Upper lobe of left lung (tissue), 6 donors: ENCODE measurements around the gene HEXA. TPM values are rescaled to one million over a fixed set of nuclear protein-coding genes. Genes with fewer than 3 reads are reported as not detected.

ENCODE experiments used
- ATAC-seq, 2 donors: fragments of 200-7000 bp; cut with Tn5 transposase; one replicate each; pipeline ENCODE4 v1.9.1; 2022; ENCODE audit warnings: mild to moderate bottlenecking in 2 of 2, moderate library complexity in 2 of 2; ENCODE audit not compliant: low FRiP score in 2 of 2
- DNase-seq, 2 donors: peaks; one replicate each; pipeline ENCODE4 v3.0.0-alpha.2; 2019 to 2020
- H3K27ac ChIP-seq, 4 donors: fragments of 200-600 bp; sonication (generic); one replicate each; pipeline ENCODE4 v1.5.1; 2016 to 2019
- H3K27me3 ChIP-seq, 4 donors: fragments of 200-600 bp; sonication (generic); one replicate each; pipeline ENCODE4 v1.5.1; 2017 to 2019
- H3K36me3 ChIP-seq, 4 donors: fragments of 200-600 bp; sonication (generic); one replicate each; pipeline ENCODE4 v1.5.1; 2016 to 2019
- H3K4me1 ChIP-seq, 4 donors: fragments of 200-600 bp; sonication (generic); one replicate each; pipeline ENCODE4 v1.5.1; 2018 to 2019
- H3K4me3 ChIP-seq, 4 donors: fragments of 200-600 bp; sonication (generic); one replicate each; pipeline ENCODE4 v1.5.1; 2017 to 2019; ENCODE audit warnings: mild to moderate bottlenecking in 2 of 4, moderate library complexity in 1 of 4
- H3K9me3 ChIP-seq, 4 donors: fragments of 200-600 bp; sonication (generic); one replicate each; pipeline ENCODE4 v1.5.1; 2018 to 2019
- CTCF ChIP-seq, 6 experiments: fragments of 450-650 bp in 4 of 6; fragments of 200-600 bp in 2 of 6; sonication (generic) in 2 of 6; IDR thresholded peaks; one replicate each; pipeline ENCODE4 v1.5.1; 2016 to 2019; ENCODE audit warnings: antibody characterized with exemption in 6 of 6
- EP300 ChIP-seq, 4 donors: sonication (generic); formaldehyde crosslinking; IDR thresholded peaks; one replicate each; pipeline ENCODE4 v1.5.1; 2017; ENCODE audit warnings: antibody characterized with exemption in 4 of 4, control low read depth in 2 of 4
- POLR2A ChIP-seq, 4 donors: fragments of 450-650 bp; IDR thresholded peaks; one replicate each; pipeline ENCODE4 v1.5.1; 2016 to 2017; ENCODE audit warnings: antibody characterized with exemption in 4 of 4, mild to moderate bottlenecking in 2 of 4
- POLR2AphosphoS5 ChIP-seq, 2 donors: sonication (generic); formaldehyde crosslinking; IDR thresholded peaks; one replicate each; pipeline ENCODE4 v1.5.1; 2017; ENCODE audit warnings: antibody characterized with exemption in 2 of 2
- WGBS, 2 donors: methylation state at CpG; one replicate each; pipeline ENCODE4 v1.1.5; 2017 to 2018; 5-methylcytosine and 5-hydroxymethylcytosine counted together
- total RNA-seq, 6 donors: library from RNA; depleted of rRNA in 4 of 6; stranded (reverse); fragments of >200 nt in 4 of 6; gene quantifications; one replicate each; pipeline versions ENCODE4 v1.1.0 to v1.2.1, GENCODE V29; 2016 to 2021
- donor health status: DM: no; HTN: no; CAD: no; lungs with moderate emphysema.
- donor health status: DM: no; HTN: yes; CAD: no; lungs with severe emphysema.

The HEXA gene
- total RNA-seq, 6 donors from 2014 or later: 80.5 to 256 (median 149) TPM

GRCh38 chr15:72377331-72377730 is 1.5 kb upstream of the HEXA start:
- Histone ChIP-seq H3K4me1 (peaks cover 29 to 43% (median 35%) of the 10 kb centered on the region in 4 donors), H3K36me3 (no peaks in the 10 kb centered on the region), H3K9me3 (no peaks in the 10 kb centered on the region), H3K27ac (peak overlapping the region; percentile 93 to 96 (median 94)), H3K4me3 (no peak overlapping the region), H3K27me3 (no peaks in the 10 kb centered on the region)
- WGBS, 2 donors: 81 to 83% methylated on average over 1 of the region's 1 CpG
- ATAC-seq (no peak), DNase-seq (no peak)
- TF ChIP-seq POLR2A (IDR thresholded peaks at IDR 0.05) (no peak), EP300 (IDR thresholded peaks at IDR 0.05) (no peak), POLR2AphosphoS5 (IDR thresholded peaks at IDR 0.05) (no peak), CTCF (IDR thresholded peaks at IDR 0.05) (no peak)

DNA sequence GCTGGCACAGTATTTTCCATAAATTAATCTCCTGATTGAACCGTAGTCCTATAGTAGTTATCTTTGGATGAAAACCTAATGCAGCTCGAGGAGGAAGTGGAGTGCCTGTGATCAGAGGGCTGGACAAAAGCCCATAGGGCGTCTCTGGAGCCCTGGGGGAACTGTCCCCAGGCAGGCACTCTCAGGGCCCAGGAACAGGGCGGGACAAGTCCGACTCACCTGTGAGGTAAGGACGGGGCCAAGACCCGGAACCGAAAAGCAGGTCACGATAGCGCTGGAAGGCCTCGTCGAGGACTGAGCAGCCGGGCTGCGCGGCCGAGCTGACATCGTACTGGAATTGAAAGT is 341 bp downstream of the HEXA start:
- peak overlapping the region; percentile 73 to 81 (median 75) for H3K4me3 ChIP-seq
- H3K9me3 ChIP-seq: no peaks in the 10 kb centered on the region
- peaks cover 32 to 60% (median 37%) of the 10 kb centered on the region in 4 donors for H3K4me1 ChIP-seq
- DNase-seq (peak in 1 of 2 donors; percentile 87), ATAC-seq (peak; percentile 80 to 92)
- WGBS, 2 donors: 0 to 1% methylated on average over 12 to 17 of the region's 17 CpGs
- H3K27me3 ChIP-seq: no peaks in the 10 kb centered on the region
- no peaks in the 10 kb centered on the region for H3K36me3 ChIP-seq
- TF ChIP-seq CTCF (IDR thresholded peaks at IDR 0.05) (no peak), POLR2A (IDR thresholded peaks at IDR 0.05) (no peak), POLR2AphosphoS5 (IDR thresholded peaks at IDR 0.05) (no peak), EP300 (IDR thresholded peaks at IDR 0.05) (no peak)
- peak overlapping the region; percentile 93 to 96 (median 94) for H3K27ac ChIP-seq

GRCh38 chr15:72372361-72372760 is 3.5 kb downstream of the HEXA start:
- no peak overlapping the region for H3K4me3 ChIP-seq
- peaks cover 0 to 8% (median 0%) of the 10 kb centered on the region in 4 donors for H3K36me3 ChIP-seq
- H3K9me3 ChIP-seq: no peaks in the 10 kb centered on the region
- DNase-seq (no peak), ATAC-seq (no peak)
- H3K27ac ChIP-seq: peak overlapping the region in 2 of 4 donors; percentile 17 to 63
- H3K27me3 ChIP-seq: no peaks in the 10 kb centered on the region
- TF ChIP-seq POLR2A (IDR thresholded peaks at IDR 0.05): no peak
- TF ChIP-seq CTCF (IDR thresholded peaks at IDR 0.05): no peak
- no peak for TF ChIP-seq EP300 (IDR thresholded peaks at IDR 0.05)
- TF ChIP-seq POLR2AphosphoS5 (IDR thresholded peaks at IDR 0.05): no peak
- H3K4me1 ChIP-seq: peaks cover 50 to 89% (median 57%) of the 10 kb centered on the region in 4 donors

DNA sequence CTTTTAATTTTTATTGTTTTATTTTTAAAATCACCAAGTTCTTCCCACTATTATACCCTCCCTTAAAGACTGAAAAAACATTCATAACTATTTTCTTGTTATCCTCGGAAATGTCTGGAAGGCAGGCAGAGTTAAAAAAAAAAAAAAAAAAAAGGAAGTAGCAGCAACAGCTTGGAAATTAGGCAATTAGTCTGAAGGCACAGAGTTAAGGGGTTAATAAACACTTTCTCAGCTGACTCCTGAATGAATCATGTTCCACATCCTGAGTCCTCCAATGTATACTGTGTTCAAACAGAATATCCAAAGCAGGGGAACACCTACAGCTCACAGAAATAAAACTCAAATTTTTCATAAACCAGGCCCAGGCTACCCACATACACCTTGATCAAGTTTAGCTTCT is 5.8 kb downstream of the HEXA start:
- H3K27me3 ChIP-seq: no peaks in the 10 kb centered on the region
- TF ChIP-seq EP300 (IDR thresholded peaks at IDR 0.05) (peak in 1 of 4 donors; percentile 5), CTCF (IDR thresholded peaks at IDR 0.05) (no peak)
- WGBS, 2 donors: 57 to 74% methylated on average over 1 of the region's 1 CpG
- no peaks in the 10 kb centered on the region for H3K9me3 ChIP-seq
- peaks cover 47 to 88% (median 53%) of the 10 kb centered on the region in 4 donors for H3K4me1 ChIP-seq
- no peak overlapping the region for H3K4me3 ChIP-seq
- DNase-seq (no peak), ATAC-seq (peak in 1 of 2 donors; percentile 67)
- H3K36me3 ChIP-seq: peaks cover 0 to 8% (median 0%) of the 10 kb centered on the region in 4 donors
- H3K27ac ChIP-seq: peak overlapping the region in 2 of 4 donors; percentile 8 to 74

GRCh38 chr15:72368899-72369298 is 6.9 kb downstream of the HEXA start:
- peaks cover 36 to 77% (median 43%) of the 10 kb centered on the region in 4 donors for H3K4me1 ChIP-seq
- DNase-seq (peak in 1 of 2 donors; percentile 75), ATAC-seq (peak; percentile 79 to 88)
- no peak for TF ChIP-seq POLR2AphosphoS5 (IDR thresholded peaks at IDR 0.05)
- peak in 1 of 4 donors; percentile 29 for TF ChIP-seq POLR2A (IDR thresholded peaks at IDR 0.05)
- no peak for TF ChIP-seq EP300 (IDR thresholded peaks at IDR 0.05)
- H3K9me3 ChIP-seq: no peaks in the 10 kb centered on the region
- H3K36me3 ChIP-seq: peaks cover 0 to 8% (median 0%) of the 10 kb centered on the region in 4 donors
- 20 to 37% methylated on average over 1 to 2 of the region's 2 CpGs for WGBS, 2 donors
- H3K4me3 ChIP-seq: no peak overlapping the region
- H3K27ac ChIP-seq: peak overlapping the region; percentile 15 to 74 (median 66)
- no peaks in the 10 kb centered on the region for H3K27me3 ChIP-seq
